T47D (cell line): ENCODE measurements around the gene LANCL3.

ENCODE experiments used
- DNase-seq, 2 experiments: peaks; one replicate each; pipeline versions ENCODE4 v3.0.0 to v3.0.0-alpha.2; 2011 to 2012; ENCODE audit warnings: low read depth in 1 of 2, low spot score in 1 of 2
- JUND ChIP-seq: IDR thresholded peaks from 2 replicates; pipeline ENCODE4 v1.6.1; 2012; ENCODE audit warnings: low read depth
- in situ Hi-C: cut with HindIII; loops from 2 replicates; pipeline ENCODE4 v1.10.0; 2016; ENCODE audit warnings: low sequenced_read_pairs, low pct_unique_long_range_greater_than_20kb

Gene LANCL3

DNA sequence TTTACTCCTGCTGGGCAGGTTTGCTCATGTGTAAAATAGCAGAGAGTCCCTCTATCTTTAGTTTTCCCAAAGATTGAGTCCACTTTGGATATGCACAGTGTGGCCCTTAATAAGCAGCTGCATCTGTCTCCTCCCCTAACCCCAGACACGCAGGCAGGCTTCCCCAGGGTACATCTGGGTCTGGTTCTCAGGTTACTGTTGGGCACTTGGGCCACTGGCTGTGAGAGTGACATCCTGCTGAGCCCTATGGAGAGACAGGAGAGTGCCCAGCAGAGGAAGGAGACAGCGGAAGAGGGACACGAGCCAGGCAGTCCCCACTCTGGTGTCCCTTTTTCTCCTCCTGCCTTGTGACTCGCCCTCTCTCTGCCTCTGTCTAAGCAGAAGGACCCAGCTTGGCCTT lies 130.1 kb downstream of the LANCL3 start:
- DNase-seq = no peak
- in situ Hi-C loops = no loop called here
- TF ChIP-seq JUND = no peak

DNA sequence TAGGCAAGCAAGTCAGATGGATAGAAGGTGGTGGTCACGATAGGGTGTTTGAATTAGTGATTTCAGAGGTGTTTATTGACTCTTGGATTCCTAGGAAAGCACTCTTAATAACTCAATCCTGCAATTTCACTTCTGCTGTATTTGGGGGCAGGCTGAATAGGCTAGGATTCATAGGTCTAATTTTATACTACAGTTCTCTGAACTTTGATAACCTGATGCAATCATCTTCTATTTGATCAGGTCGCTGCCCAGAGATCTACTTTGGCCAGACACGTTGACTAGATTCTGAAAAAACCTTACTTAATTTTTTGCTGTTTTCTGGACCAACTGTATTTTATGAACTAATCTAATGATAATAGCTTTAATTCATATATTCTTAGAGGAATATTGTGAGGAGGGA lies 140.5 kb downstream of the LANCL3 start:
- no peak for DNase-seq
- in situ Hi-C loops = no loop called here
- no peak for TF ChIP-seq JUND

GRCh38 chrX:37712458-37712857 lies 141.0 kb downstream of the LANCL3 start:
- in situ Hi-C loops = no loop called here
- TF ChIP-seq JUND = no peak
- DNase-seq = no peak

DNA sequence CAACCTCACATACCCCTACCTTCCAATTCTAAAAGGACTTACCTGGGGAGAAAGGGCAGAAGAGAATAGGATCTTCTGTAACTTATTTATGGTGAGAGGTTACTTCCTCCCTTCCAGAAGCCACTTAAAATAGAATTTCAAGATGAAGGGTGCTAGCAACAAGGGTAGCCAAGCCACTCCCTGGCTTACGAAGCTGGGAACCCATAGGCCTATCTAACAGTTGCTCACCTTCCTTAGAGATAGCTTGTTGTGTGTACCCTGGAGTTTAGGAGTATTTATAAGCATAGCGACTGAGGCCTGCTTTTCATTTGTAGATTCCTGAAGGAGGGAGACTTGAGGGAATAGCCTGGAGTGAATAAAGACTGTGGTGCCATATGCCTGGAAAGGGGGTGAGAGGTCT lies 143.0 kb downstream of the LANCL3 start:
- DNase-seq = no peak
- in situ Hi-C loops = no loop called here
- no peak for TF ChIP-seq JUND

GRCh38 chrX:37716602-37717001 lies 145.1 kb downstream of the LANCL3 start:
- in situ Hi-C loops = no loop called here
- TF ChIP-seq JUND = no peak

GRCh38 chrX:37717708-37718107 lies 146.2 kb downstream of the LANCL3 start:
- in situ Hi-C loops = no loop called here
- no peak for DNase-seq
- no peak for TF ChIP-seq JUND

More at GRCh38 chrX:37716602-37717001, 145.1 kb downstream of the LANCL3 start:
- no peak for DNase-seq

GRCh38 chrX:37722595-37722994 lies 151.1 kb downstream of the LANCL3 start:
- no peak for TF ChIP-seq JUND
- in situ Hi-C loops = no loop called here
- DNase-seq = no peak

DNA sequence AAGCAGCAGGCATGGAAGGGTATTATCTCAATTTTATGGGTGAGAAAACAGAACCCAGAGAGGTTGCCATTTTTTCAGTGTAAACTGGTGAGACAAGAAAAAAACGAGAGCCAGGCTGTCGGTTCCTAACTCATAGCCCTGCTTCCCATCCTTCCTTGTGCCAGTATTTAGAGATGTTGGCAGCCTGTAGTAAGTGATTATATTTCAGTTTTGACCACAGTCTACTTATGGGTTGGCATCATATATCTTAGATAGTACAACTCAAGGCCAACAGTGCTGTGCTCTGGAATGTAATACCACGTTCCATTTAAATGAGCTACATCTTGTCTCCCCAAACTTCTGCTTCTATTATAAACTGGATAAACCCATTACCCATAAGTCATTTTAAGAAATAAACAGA lies 154.9 kb downstream of the LANCL3 start:
- in situ Hi-C loops = no loop called here
- TF ChIP-seq JUND = no peak
- no peak for DNase-seq
